ENCODE measurements around the gene DENND5A. TPM values are rescaled to one million over a fixed set of nuclear protein-coding genes. Genes with fewer than 3 reads are reported as not detected.

Gene DENND5A
- total and polyA plus RNA-seq, 4 donors = 7.9 to 45.8 (median 18.2) TPM

DNA sequence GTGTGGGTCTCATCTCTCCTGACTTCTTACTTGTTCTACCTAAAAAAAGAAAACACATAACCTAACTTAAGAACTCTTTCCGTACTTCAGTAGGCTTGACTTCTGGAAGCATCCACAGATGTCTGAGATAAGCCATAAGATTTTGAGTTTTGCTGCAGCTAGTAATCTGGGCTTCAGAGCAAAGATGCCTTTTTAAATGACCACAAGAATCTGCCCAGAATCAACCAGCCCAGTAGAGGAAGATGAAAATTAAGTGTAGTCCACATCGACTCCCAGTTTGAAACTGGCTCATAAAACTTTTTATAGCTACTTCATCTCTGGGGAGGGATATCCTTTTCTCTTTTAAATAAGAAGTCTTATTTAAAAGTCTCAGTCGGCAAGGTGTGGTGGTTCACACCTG is 10.7 kb downstream of the DENND5A start:
- Histone ChIP-seq H3K4me3 (ENCODE audit: low read depth in 1 of 3, low read length in 3 of 3) (no peak overlapping the region), H3K27ac (ENCODE audit: low read depth in 1 of 2, low read length in 2 of 2) (no peak overlapping the region), H3K4me1 (ENCODE audit: control insufficient read depth in 4 of 4, insufficient read depth in 4 of 4, low read length in 3 of 4) (peaks cover 0 to 8% (median 0%) of the 10 kb centered on the region in 4 donors), H3K9ac (ENCODE audit: low read depth in 1 of 2, low read length in 2 of 2) (no peak overlapping the region), H3K27me3 (ENCODE audit: control insufficient read depth in 4 of 4, insufficient read depth in 4 of 4, low read length in 3 of 4) (no peaks in the 10 kb centered on the region), H3K9me3 (ENCODE audit: control insufficient read depth in 4 of 4, low read length in 3 of 4) (no peaks in the 10 kb centered on the region), H3K36me3 (ENCODE audit: control insufficient read depth in 4 of 4, insufficient read depth in 3 of 4, low read depth in 1 of 4, low read length in 3 of 4) (peaks cover 0 to 2% (median 0%) of the 10 kb centered on the region in 4 donors)
- TF ChIP-seq, protein P1, sequence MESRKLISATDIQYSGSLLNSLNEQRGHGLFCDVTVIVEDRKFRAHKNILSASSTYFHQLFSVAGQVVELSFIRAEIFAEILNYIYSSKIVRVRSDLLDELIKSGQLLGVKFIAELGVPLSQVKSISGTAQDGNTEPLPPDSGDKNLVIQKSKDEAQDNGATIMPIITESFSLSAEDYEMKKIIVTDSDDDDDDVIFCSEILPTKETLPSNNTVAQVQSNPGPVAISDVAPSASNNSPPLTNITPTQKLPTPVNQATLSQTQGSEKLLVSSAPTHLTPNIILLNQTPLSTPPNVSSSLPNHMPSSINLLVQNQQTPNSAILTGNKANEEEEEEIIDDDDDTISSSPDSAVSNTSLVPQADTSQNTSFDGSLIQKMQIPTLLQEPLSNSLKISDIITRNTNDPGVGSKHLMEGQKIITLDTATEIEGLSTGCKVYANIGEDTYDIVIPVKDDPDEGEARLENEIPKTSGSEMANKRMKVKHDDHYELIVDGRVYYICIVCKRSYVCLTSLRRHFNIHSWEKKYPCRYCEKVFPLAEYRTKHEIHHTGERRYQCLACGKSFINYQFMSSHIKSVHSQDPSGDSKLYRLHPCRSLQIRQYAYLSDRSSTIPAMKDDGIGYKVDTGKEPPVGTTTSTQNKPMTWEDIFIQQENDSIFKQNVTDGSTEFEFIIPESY (IDR thresholded peaks at IDR 0.05) = no peak
- TF ChIP-seq GABPA (IDR thresholded peaks at IDR 0.05 in 1 of 2, conservative IDR thresholded peaks at IDR 0.05 in 1 of 2) = no peak
- TF ChIP-seq YY1 (IDR thresholded peaks at IDR 0.05) = no peak
- WGBS = 97% methylated on average over 3 of the region's 3 CpGs
- DNase-seq (ENCODE audit: low spot score) = no peak

DNA sequence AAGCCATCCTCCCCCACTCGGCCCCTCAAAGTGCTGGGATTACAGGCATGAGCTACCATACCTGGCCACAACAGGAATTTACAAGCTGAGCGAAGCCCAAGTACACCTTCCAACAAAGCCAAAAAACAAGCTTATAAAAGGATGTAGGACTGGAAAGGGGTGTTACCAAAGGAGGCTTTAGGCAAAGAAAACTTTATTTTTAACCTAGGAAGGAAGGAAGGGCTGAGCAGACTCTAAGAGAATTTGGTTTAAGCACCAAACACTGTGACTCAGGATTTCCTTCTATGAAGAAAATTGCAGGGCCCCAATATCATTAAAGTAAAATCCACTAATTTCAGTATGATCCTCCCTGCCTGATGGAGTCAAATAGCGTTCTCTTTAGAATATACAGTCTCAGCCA is 12.1 kb downstream of the DENND5A start:
- Histone ChIP-seq H3K4me1 (ENCODE audit: control insufficient read depth in 4 of 4, insufficient read depth in 4 of 4, low read length in 3 of 4) (peaks cover 0 to 8% (median 0%) of the 10 kb centered on the region in 4 donors), H3K9me3 (ENCODE audit: control insufficient read depth in 4 of 4, low read length in 3 of 4) (no peaks in the 10 kb centered on the region), H3K27me3 (ENCODE audit: control insufficient read depth in 4 of 4, insufficient read depth in 4 of 4, low read length in 3 of 4) (no peaks in the 10 kb centered on the region), H3K36me3 (ENCODE audit: control insufficient read depth in 4 of 4, insufficient read depth in 3 of 4, low read depth in 1 of 4, low read length in 3 of 4) (peaks cover 0 to 2% (median 0%) of the 10 kb centered on the region in 4 donors), H3K27ac (ENCODE audit: low read depth in 1 of 2, low read length in 2 of 2) (peak overlapping the region in 1 of 2 donors; percentile 5), H3K9ac (ENCODE audit: low read depth in 1 of 2, low read length in 2 of 2) (no peak overlapping the region), H3K4me3 (ENCODE audit: low read depth in 1 of 3, low read length in 3 of 3) (no peak overlapping the region)
- no peak for DNase-seq (ENCODE audit: low spot score)
- 73% methylated on average over 3 of the region's 3 CpGs for WGBS
- no peak for TF ChIP-seq RXRA (IDR thresholded peaks at IDR 0.05)
- TF ChIP-seq, protein P2, sequence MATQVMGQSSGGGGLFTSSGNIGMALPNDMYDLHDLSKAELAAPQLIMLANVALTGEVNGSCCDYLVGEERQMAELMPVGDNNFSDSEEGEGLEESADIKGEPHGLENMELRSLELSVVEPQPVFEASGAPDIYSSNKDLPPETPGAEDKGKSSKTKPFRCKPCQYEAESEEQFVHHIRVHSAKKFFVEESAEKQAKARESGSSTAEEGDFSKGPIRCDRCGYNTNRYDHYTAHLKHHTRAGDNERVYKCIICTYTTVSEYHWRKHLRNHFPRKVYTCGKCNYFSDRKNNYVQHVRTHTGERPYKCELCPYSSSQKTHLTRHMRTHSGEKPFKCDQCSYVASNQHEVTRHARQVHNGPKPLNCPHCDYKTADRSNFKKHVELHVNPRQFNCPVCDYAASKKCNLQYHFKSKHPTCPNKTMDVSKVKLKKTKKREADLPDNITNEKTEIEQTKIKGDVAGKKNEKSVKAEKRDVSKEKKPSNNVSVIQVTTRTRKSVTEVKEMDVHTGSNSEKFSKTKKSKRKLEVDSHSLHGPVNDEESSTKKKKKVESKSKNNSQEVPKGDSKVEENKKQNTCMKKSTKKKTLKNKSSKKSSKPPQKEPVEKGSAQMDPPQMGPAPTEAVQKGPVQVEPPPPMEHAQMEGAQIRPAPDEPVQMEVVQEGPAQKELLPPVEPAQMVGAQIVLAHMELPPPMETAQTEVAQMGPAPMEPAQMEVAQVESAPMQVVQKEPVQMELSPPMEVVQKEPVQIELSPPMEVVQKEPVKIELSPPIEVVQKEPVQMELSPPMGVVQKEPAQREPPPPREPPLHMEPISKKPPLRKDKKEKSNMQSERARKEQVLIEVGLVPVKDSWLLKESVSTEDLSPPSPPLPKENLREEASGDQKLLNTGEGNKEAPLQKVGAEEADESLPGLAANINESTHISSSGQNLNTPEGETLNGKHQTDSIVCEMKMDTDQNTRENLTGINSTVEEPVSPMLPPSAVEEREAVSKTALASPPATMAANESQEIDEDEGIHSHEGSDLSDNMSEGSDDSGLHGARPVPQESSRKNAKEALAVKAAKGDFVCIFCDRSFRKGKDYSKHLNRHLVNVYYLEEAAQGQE (IDR thresholded peaks at IDR 0.05) = no peak
- no peak for TF ChIP-seq HNF4G (IDR thresholded peaks at IDR 0.05)
- TF ChIP-seq NR2F2 (IDR thresholded peaks at IDR 0.05) = no peak
- no peak for TF ChIP-seq JUND (IDR thresholded peaks at IDR 0.05)
- no peak for TF ChIP-seq FOXA1 (IDR thresholded peaks at IDR 0.05)
- TF ChIP-seq FOXA2 (IDR thresholded peaks at IDR 0.05) = no peak
- TF ChIP-seq, protein P3, sequence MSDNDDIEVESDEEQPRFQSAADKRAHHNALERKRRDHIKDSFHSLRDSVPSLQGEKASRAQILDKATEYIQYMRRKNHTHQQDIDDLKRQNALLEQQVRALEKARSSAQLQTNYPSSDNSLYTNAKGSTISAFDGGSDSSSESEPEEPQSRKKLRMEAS (IDR thresholded peaks at IDR 0.05) = no peak
- no peak for TF ChIP-seq HNF4A (conservative IDR thresholded peaks at IDR 0.05)
- TF ChIP-seq, protein P4, sequence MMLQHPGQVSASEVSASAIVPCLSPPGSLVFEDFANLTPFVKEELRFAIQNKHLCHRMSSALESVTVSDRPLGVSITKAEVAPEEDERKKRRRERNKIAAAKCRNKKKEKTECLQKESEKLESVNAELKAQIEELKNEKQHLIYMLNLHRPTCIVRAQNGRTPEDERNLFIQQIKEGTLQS (IDR thresholded peaks at IDR 0.05) = no peak
- no peak for TF ChIP-seq GABPA (IDR thresholded peaks at IDR 0.05 in 1 of 2, conservative IDR thresholded peaks at IDR 0.05 in 1 of 2)
- no peak for TF ChIP-seq TAF1 (conservative IDR thresholded peaks at IDR 0.05)
- no peak for TF ChIP-seq YY1 (IDR thresholded peaks at IDR 0.05)
- TF ChIP-seq, protein P5, sequence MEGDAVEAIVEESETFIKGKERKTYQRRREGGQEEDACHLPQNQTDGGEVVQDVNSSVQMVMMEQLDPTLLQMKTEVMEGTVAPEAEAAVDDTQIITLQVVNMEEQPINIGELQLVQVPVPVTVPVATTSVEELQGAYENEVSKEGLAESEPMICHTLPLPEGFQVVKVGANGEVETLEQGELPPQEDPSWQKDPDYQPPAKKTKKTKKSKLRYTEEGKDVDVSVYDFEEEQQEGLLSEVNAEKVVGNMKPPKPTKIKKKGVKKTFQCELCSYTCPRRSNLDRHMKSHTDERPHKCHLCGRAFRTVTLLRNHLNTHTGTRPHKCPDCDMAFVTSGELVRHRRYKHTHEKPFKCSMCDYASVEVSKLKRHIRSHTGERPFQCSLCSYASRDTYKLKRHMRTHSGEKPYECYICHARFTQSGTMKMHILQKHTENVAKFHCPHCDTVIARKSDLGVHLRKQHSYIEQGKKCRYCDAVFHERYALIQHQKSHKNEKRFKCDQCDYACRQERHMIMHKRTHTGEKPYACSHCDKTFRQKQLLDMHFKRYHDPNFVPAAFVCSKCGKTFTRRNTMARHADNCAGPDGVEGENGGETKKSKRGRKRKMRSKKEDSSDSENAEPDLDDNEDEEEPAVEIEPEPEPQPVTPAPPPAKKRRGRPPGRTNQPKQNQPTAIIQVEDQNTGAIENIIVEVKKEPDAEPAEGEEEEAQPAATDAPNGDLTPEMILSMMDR (IDR thresholded peaks at IDR 0.05; ENCODE audit: low read depth, low read length, missing input control) = no peak
- no peak for TF ChIP-seq EGR1 (IDR thresholded peaks at IDR 0.05; ENCODE audit: low read depth in 2 of 2)
- TF ChIP-seq RAD21 (IDR thresholded peaks at IDR 0.05) = no peak
- TF ChIP-seq, protein P1 (IDR thresholded peaks at IDR 0.05) = no peak
- TF ChIP-seq SP1 (IDR thresholded peaks at IDR 0.05) = no peak

All from liver (tissue), 9 donors.